GM18498 (cell line): ENCODE measurements around the gene NAPB.
A peak's percentile ranks its signal among the peaks of the same experiment; 100 is the strongest.
"Not testable (repeated sequence)": the region's sequence is repeated elsewhere in the genome, so short reads cannot be mapped to it uniquely, and the experiment has no call there.

Experiments
- ATAC-seq: cut with Tn5 transposase; IDR thresholded peaks from one replicate; pipeline ENCODE4 v1.9.1; 2021; ENCODE audit warnings: mild to moderate bottlenecking, moderate library complexity; ENCODE audit not compliant: unreplicated experiment

The NAPB gene

GRCh38 chr20:23420943-23421931 is at the start of gene NAPB:
NAPB (minus strand) TSS chr20:23421488; CDS start chr20:23421402, 86 bp downstream.
- peak; percentile 97 for ATAC-seq

- not testable (repeated sequence) for ATAC-seq
Observed at GRCh38 chr20:23466961-23467360, 45.7 kb upstream of the NAPB start.

GRCh38 chr20:23461180-23461579 is 39.9 kb upstream of the NAPB start:
- no peak for ATAC-seq

GRCh38 chr20:23459461-23460150 is 38.3 kb upstream of the NAPB start:
- no peak for ATAC-seq

- no peak for ATAC-seq
Observed at GRCh38 chr20:23456873-23457272, 35.6 kb upstream of the NAPB start.

- no peak for ATAC-seq
Observed at GRCh38 chr20:23456409-23456808, 35.1 kb upstream of the NAPB start.

DNA sequence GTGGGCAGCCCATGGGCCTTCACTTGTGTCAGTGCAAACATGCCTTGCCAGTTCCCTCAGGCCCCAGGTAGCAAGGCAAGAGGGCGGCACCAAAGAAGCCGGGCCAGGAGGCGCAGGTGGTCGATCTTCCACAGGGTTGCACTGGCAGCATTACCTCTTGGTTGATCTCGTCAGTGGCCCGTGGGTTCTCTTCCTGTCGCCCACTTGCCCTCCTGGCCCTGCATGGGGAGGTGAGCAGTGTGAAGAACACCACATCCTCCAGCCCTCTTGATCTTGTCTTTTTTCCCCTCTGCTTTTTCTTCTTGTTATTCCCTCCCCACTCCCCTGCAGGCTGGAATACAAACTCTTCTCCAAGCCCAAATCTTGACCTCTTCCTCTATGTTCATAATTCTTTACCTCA is 34.4 kb upstream of the NAPB start:
- ATAC-seq: no peak

DNA sequence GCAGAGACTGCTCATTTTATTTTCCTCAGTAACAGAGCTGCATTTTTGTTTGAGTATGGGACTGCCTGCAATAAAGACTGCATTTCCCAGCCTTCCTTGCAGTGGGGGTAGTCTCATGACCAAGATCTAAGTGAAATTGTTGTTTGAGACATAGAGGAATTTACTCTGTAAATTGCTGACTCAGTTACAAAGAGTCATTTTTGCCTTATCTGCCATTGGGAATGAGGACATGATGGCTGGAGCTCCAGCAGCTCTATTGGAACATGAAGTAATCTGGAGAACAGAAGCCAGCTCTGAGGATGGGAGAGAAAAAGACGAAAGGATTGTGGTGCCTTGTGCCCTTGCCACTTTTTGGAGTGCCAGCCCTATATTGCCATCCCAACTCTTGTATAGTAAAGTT is 33.5 kb upstream of the NAPB start:
- ATAC-seq: no peak

DNA sequence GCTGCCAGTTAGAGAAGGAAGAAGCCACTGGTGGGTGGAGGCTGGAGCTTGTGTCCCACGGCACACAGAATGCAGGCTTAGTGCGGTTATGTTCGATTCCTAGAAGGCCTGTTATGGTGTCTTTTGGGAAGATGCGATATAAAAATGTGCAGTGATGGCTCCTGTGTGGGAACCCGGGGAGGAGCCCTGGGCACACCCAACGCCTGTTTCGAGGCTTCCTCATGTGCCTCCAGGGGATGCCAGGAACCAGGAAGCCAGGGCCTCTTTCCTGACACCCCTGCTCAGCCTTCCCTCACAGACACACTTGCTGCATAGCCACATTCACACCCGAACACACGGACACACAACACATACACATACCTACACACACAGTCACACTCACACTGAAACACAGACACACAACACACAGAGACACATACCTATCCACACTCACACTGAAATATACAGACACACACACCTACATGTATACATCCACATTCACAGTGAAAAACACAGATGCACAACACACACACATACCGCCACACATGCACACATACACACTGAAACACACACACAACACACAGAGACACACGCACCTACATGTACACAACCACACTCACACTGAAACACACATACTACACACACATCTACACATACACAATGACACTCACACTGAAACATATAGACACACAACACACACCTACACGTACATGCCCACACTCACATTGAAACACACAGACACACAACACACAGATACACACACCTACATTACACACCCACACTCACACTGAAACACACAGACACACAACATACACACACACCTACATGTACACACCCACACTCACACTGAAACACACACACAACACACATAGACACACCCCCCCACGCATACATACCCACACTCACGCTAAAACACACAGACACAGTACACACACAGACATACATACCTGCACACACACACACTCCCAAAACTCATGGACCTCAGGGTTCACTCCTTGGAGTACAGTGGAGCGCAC is 32.6 kb upstream of the NAPB start:
- no peak for ATAC-seq

- ATAC-seq: no peak
Observed at GRCh38 chr20:23452776-23453175, 31.5 kb upstream of the NAPB start, which contains the start of gene CST11. CST11 (minus strand) TSS chr20:23452876; CDS start chr20:23452811, 65 bp downstream.

DNA sequence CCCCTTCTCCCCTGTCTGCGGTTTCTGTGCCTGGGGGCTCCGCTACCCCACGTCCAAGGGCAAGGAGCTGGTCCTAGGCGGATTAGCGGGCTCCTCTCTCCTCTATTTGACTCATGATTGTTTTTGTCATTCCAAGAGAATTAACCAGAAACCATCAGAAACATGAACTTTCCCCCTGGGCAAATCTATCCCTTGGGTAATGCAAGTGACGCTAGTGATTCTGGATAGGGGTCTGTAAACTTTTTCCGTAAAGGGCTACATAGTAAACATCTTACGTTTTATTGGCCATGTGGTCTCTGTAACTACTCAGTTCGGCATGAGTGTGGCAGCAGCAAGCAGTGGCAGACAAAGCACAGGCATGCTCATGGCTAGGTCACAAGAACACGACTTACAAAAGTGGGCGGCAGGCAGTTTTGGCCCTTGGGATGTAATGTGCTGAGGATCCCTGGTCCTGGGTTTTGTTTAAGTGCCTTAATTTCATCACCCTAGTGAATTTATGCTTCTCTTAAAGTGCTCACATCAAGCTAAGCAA is 30.7 kb upstream of the NAPB start:
- ATAC-seq: no peak

DNA sequence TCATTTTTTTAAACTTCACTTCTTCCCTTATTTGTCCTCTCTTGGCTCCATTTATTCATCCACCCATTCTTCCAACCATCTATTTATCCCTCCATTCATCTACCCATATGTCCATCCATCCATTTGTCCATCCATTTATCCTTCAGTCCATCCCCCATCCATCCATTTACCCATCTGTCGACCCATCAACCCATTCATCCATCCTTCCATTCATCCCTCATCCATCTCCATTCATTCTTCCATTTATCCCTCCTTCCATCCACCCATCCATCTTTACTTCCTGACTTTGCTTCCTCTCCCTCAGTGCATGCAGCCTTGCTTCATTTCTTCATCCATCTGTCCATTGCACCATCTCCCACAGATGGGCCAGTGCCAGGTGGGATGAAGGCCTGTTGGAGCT is 29.6 kb upstream of the NAPB start:
- no peak for ATAC-seq

DNA sequence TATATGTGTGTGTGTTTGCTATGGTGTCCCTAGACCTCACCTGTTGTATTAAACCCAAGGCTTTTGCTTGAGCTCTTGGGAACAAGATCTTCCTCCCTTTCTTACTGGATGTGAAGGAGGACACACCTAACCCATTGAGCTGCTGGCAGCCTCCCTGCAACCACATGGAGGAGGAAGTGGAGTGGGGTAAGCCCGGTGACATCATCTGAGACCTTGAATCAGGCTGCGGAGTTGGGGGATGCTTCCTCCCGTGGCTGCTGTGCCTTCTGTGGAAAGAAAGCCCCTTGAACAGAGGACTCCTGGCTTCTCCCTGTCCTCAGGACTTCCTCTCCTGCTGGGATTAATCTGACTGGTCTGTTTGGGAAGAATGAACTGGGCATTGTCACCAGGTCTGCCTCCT is 28.1 kb upstream of the NAPB start:
- no peak for ATAC-seq

GRCh38 chr20:23448167-23448566 is 26.9 kb upstream of the NAPB start:
- ATAC-seq: no peak

- peak; percentile 69 for ATAC-seq
Observed at GRCh38 chr20:23446505-23446904, 25.2 kb upstream of the NAPB start.

- ATAC-seq: no peak
Observed at GRCh38 chr20:23445596-23446217, 24.4 kb upstream of the NAPB start.

DNA sequence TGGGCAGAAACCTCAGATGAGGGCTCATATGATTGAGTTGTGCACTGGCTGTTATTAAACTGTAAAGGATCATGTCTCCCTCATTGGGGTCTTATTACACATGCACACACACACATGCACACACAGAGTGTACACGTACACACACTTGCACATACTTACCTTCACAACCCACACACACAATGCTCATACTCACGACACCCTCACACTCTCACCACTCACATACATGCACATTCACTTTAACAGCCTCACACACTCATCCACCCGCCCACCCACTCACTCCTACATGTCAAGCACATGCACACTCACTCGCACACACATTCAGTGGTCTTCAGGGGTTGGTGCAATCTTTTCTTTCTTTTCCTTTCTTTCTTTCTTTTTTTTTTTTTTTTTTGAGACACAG is 23.6 kb upstream of the NAPB start:
- ATAC-seq: no peak

DNA sequence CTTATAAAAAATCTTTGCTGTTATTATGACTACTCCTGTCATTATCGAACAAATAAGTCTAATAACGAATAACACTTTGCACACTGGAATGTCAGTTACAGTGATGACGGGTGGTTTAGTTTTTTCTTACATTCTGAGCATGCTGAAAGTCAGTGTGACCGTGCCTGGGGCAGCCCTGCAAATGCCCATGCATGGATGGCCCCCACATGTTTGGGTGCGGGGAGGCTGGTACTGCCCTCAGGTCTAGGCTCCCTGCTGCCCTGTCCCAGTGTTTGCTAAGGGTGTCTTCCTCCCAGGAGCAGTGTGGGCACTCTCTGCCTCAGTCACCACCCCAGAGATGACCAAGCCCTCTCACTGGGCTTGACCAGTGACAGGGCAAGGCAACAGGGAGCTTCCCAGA is 21.1 kb upstream of the NAPB start:
- no peak for ATAC-seq

GRCh38 chr20:23441850-23442313 is 20.6 kb upstream of the NAPB start:
- peak; percentile 74 for ATAC-seq

GRCh38 chr20:23440004-23440403 is 18.7 kb upstream of the NAPB start:
- ATAC-seq: no peak
